Stimulated activated memory B cell treated with anti-CD40 and anti-IgM and Interleukin-4, amounts not matched to agents 10 μg/mL and 1 μg/mL and 100 μg/mL, for 72 hours (primary cell): ENCODE data around the gene CNR2.

Source experiments
- ATAC-seq: fragments of 150-1000 bp; cut with Tn5 transposase; 2 replicates; pipeline ENCODE4 v1.10.0; 2021
- H3K27ac Mint-ChIP-seq: one replicate; pipeline ENCODE4 v1.8.0; 2022; ENCODE audit warnings: mild to moderate bottlenecking, mixed read lengths
- H3K27me3 Mint-ChIP-seq: one replicate; pipeline ENCODE4 v1.8.0; 2022; ENCODE audit warnings: mixed read lengths
- H3K36me3 Mint-ChIP-seq: one replicate; pipeline ENCODE4 v1.8.0; 2022; ENCODE audit warnings: mixed read lengths
- H3K4me1 Mint-ChIP-seq: one replicate; pipeline ENCODE4 v1.8.0; 2022; ENCODE audit warnings: mixed read lengths
- H3K4me3 Mint-ChIP-seq: one replicate; pipeline ENCODE4 v1.8.0; 2022; ENCODE audit warnings: mild to moderate bottlenecking, moderate library complexity, mixed read lengths
- H3K9me3 Mint-ChIP-seq: one replicate; pipeline ENCODE4 v1.8.0; 2022; ENCODE audit warnings: mixed read lengths

CNR2 gene

DNA sequence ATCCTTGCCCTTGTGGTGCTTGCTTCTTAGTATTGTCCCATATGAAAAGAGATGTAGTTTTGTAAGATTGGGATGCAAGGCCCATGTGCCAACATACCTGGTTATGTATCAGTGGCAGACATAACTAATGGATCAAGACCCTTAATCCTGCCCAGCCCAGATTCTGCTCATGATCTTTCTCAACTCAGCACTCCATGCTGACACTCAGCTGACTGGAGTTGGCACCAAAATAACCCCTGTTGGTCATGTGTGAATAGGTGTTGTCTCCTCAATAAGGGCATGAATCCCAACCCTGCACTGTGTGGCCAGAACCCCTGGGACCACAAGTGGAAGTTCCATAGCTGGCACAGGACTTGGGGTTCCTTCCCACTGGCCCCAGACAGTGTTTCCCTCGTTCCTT is 13.9 kb upstream of the CNR2 start:
- ATAC-seq, result no peak
- Mint-ChIP-seq H3K4me1 (peaks cover 22% of the 10 kb centered on the region), H3K27me3 (no peaks in the 10 kb centered on the region), H3K9me3 (no peaks in the 10 kb centered on the region), H3K4me3 (no peak overlapping the region), H3K27ac (peak overlapping the region; percentile 22), H3K36me3 (no peaks in the 10 kb centered on the region)

DNA sequence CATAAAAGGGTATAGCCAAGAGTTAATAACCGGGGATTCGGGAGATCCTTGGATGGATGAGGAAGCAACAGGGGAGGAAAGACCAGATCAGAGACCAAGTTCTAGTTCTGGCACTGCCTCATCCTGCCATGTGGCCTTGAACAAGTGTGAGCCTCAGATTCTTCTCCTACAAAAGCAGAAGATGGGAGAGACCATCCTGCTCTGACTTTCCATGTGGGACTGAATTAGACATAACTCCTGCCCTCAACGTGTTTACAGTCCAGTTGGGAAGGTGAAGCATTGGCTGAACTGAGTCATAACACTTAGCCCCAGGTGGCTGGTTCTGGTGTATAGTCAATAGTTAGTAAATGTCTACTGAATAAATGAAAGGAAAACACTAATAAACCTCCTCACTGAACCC is 12.1 kb upstream of the CNR2 start:
- Mint-ChIP-seq H3K4me1 (peaks cover 5% of the 10 kb centered on the region), H3K27ac (peak overlapping the region; percentile 24), H3K36me3 (no peaks in the 10 kb centered on the region), H3K9me3 (no peaks in the 10 kb centered on the region), H3K27me3 (no peaks in the 10 kb centered on the region), H3K4me3 (no peak overlapping the region)
- ATAC-seq, result no peak

GRCh38 chr1:23924601-23925000 is 11.4 kb upstream of the CNR2 start:
- ATAC-seq, result no peak
- H3K9me3 Mint-ChIP-seq, result no peaks in the 10 kb centered on the region
- peaks cover 9% of the 10 kb centered on the region for H3K4me1 Mint-ChIP-seq
- no peak overlapping the region for H3K4me3 Mint-ChIP-seq
- peak overlapping the region; percentile 24 for H3K27ac Mint-ChIP-seq
- no peaks in the 10 kb centered on the region for H3K36me3 Mint-ChIP-seq
- H3K27me3 Mint-ChIP-seq, result no peaks in the 10 kb centered on the region

GRCh38 chr1:23923592-23924499 is 10.7 kb upstream of the CNR2 start:
- Mint-ChIP-seq H3K27ac (peak overlapping the region; percentile 13), H3K27me3 (no peaks in the 10 kb centered on the region), H3K9me3 (no peaks in the 10 kb centered on the region), H3K4me3 (no peak overlapping the region), H3K36me3 (no peaks in the 10 kb centered on the region), H3K4me1 (peaks cover 11% of the 10 kb centered on the region)
- ATAC-seq, result no peak

DNA sequence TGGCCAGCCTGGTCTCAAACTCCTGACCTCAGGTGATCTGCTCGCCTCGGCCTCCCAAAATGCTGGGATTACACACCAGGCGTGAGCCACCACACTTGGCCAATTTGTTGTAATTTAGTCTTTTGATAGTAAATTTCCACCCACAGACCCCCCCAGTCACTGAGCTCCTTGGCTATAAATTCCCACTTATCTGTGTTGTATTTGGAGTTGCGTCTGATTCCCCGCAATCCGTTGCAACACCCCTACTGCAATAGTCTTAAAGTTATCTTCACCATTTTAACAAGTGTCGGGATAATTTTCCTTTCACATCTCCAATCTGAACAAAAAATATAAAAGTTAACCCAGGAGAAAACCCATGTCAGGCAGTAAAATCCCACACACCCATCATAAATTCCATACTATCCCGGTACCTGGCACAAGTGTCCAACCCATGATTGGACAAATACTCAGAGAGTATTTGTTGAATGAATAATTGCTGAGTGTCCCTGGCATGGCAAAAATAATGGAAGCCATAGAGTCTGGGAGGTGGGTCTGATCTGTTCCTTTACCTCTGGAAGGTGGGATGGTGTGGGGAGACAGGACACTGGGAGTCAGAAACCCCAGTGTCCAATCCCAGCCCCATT is 9.3 kb upstream of the CNR2 start:
- Mint-ChIP-seq H3K9me3 (no peaks in the 10 kb centered on the region), H3K27me3 (no peaks in the 10 kb centered on the region), H3K36me3 (no peaks in the 10 kb centered on the region), H3K27ac (peak overlapping the region; percentile 37), H3K4me3 (no peak overlapping the region), H3K4me1 (peaks cover 11% of the 10 kb centered on the region)
- ATAC-seq, result no peak

- H3K27ac Mint-ChIP-seq, result peak overlapping the region; percentile 91
- H3K4me1 Mint-ChIP-seq, result peaks cover 54% of the 10 kb centered on the region
- no peaks in the 10 kb centered on the region for H3K27me3 Mint-ChIP-seq
- no peak overlapping the region for H3K4me3 Mint-ChIP-seq
- peaks cover 10% of the 10 kb centered on the region for H3K36me3 Mint-ChIP-seq
- peak; percentile 84 for ATAC-seq
- H3K9me3 Mint-ChIP-seq, result no peaks in the 10 kb centered on the region
Measured at GRCh38 chr1:23916209-23917131, 3.3 kb upstream of the CNR2 start.

DNA sequence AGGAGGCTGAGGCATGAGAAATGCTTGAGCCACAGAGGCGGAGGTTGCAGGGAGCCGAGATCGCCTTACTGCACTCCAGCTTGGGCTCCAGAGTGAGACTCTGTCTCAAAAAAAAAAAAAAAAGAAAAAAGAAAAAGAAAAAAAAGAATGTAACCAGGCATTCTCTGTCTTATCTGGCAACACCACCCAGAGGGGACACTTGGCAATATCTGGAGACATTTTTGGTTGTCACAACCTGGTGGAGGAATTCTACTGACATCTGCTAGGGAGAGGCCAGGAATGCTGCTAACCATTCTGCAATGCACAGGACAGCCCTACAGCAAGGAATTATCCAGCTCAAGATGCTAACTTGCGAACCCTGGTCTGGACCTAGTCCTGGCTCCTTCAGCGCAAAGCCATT is 2.3 kb upstream of the CNR2 start:
- Mint-ChIP-seq H3K4me1 (peaks cover 64% of the 10 kb centered on the region), H3K9me3 (no peaks in the 10 kb centered on the region), H3K27me3 (no peaks in the 10 kb centered on the region), H3K36me3 (peaks cover 20% of the 10 kb centered on the region), H3K4me3 (no peak overlapping the region), H3K27ac (peak overlapping the region; percentile 91)
- ATAC-seq, result no peak

DNA sequence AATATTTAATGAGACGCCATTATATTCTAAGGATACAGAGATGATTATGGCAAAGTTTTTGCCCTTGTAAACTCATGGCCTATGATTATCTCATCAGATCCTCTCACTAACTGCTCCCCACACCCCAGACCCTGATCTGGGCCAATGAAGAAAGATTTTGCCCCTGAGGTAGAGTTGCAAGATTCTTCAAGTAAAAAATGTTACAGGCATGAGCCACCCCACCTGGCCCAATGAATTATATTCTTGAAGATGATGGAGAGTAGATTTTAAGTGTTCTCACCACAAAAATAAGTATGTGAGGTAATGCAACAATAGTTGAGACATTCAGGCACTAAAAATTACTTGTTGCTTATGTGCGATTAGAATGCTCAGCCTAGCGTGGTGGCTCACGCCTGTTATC is 1.8 kb upstream of the CNR2 start:
- H3K9me3 Mint-ChIP-seq, result no peaks in the 10 kb centered on the region
- H3K27ac Mint-ChIP-seq, result peak overlapping the region; percentile 91
- H3K27me3 Mint-ChIP-seq, result no peaks in the 10 kb centered on the region
- ATAC-seq, result no peak
- peaks cover 24% of the 10 kb centered on the region for H3K36me3 Mint-ChIP-seq
- H3K4me1 Mint-ChIP-seq, result peaks cover 68% of the 10 kb centered on the region
- no peak overlapping the region for H3K4me3 Mint-ChIP-seq

GRCh38 chr1:23911921-23912320 is 1.2 kb downstream of the CNR2 start:
- peaks cover 42% of the 10 kb centered on the region for H3K36me3 Mint-ChIP-seq
- ATAC-seq, result no peak
- H3K4me3 Mint-ChIP-seq, result peak overlapping the region; percentile 98
- H3K27ac Mint-ChIP-seq, result peak overlapping the region; percentile 91
- no peaks in the 10 kb centered on the region for H3K27me3 Mint-ChIP-seq
- H3K9me3 Mint-ChIP-seq, result no peaks in the 10 kb centered on the region
- H3K4me1 Mint-ChIP-seq, result peaks cover 85% of the 10 kb centered on the region

DNA sequence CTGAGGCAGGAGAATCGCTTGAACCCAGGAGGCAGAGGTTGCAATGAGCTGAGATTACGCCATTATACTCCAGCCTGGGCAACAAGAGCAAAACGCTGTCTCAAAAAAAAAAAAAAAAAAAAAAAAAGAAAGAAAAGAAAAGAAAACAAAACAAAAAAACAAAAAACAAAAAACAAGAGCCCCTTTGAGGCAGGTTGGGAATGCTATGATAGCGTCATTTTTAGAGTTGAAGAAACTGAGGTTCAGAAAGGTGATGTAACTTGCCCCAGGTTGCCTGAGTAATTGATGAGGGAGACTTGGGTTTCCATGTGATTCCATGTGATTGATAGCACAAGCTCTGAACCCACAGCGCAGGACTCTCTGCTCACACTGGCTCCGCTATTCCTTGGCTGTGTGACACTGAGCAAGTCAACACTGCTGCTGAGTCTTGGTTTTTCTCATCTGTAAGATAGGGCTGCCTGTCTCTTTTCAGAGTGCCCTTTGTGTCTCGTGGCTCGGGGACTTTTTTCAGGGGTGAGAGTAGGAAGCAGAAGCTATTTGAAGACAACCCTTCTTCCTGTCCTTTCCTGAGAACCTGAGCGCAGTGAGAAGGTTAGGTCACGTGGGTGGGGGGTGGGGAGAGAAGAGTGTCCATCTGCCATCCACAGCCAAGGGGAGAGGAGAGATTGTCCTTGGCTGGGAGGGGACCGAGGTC is 2.5 kb downstream of the CNR2 start:
- Mint-ChIP-seq H3K36me3 (peaks cover 54% of the 10 kb centered on the region), H3K4me1 (peaks cover 85% of the 10 kb centered on the region), H3K4me3 (peak overlapping the region; percentile 98), H3K27ac (peak overlapping the region; percentile 91), H3K27me3 (no peaks in the 10 kb centered on the region), H3K9me3 (no peaks in the 10 kb centered on the region)
- ATAC-seq, result peak; percentile 52

DNA sequence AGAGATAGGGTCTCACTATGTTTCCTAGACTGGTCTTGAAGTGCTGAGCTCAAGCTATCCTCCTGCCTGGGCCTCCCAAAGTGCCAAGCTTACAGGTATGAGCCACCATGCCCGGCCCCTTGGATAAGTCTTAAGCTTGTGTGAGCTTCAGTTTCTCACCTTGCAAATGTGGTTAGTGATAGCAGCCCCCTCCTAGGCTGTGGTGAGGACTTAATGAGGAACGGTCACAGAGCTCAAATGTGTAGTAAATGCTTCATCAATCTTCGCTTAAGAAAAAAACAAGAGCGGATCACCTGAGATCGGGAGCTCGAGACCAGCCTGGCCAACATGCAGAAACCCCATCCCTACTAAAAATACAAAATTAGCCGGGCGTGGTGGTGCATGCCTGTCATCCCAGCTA is 3.0 kb downstream of the CNR2 start:
- Mint-ChIP-seq H3K27me3 (no peaks in the 10 kb centered on the region), H3K4me3 (peak overlapping the region; percentile 98), H3K36me3 (peaks cover 59% of the 10 kb centered on the region), H3K27ac (peak overlapping the region; percentile 91), H3K4me1 (peaks cover 85% of the 10 kb centered on the region), H3K9me3 (no peaks in the 10 kb centered on the region)
- ATAC-seq, result peak; percentile 7

- Mint-ChIP-seq H3K4me3 (peak overlapping the region; percentile 98), H3K27me3 (no peaks in the 10 kb centered on the region), H3K9me3 (no peaks in the 10 kb centered on the region), H3K27ac (peak overlapping the region; percentile 91), H3K4me1 (peaks cover 86% of the 10 kb centered on the region), H3K36me3 (peaks cover 64% of the 10 kb centered on the region)
- peak; percentile 59 for ATAC-seq
Measured at GRCh38 chr1:23909412-23909811, 3.8 kb downstream of the CNR2 start.

GRCh38 chr1:23908453-23909341 is 4.5 kb downstream of the CNR2 start:
- peak; percentile 72 for ATAC-seq
- Mint-ChIP-seq H3K36me3 (peaks cover 67% of the 10 kb centered on the region), H3K27ac (peak overlapping the region; percentile 91), H3K4me1 (peaks cover 88% of the 10 kb centered on the region), H3K4me3 (peak overlapping the region; percentile 98), H3K27me3 (no peaks in the 10 kb centered on the region), H3K9me3 (no peaks in the 10 kb centered on the region)

GRCh38 chr1:23906731-23907130 is 6.4 kb downstream of the CNR2 start:
- peaks cover 66% of the 10 kb centered on the region for H3K36me3 Mint-ChIP-seq
- no peak for ATAC-seq
- H3K4me3 Mint-ChIP-seq, result peak overlapping the region; percentile 54
- peak overlapping the region; percentile 91 for H3K27ac Mint-ChIP-seq
- H3K27me3 Mint-ChIP-seq, result no peaks in the 10 kb centered on the region
- H3K9me3 Mint-ChIP-seq, result no peaks in the 10 kb centered on the region
- H3K4me1 Mint-ChIP-seq, result peaks cover 89% of the 10 kb centered on the region
